SH-SY5Y (cell line): ENCODE data around the gene EXOC8.

Experiments
- GATA2 ChIP-seq: IDR thresholded peaks from 2 replicates; pipeline ENCODE4 v1.6.1; 2011; ENCODE audit warnings: mild to moderate bottlenecking, low read depth, low read length
- GATA3 ChIP-seq: IDR thresholded peaks from 2 replicates; pipeline ENCODE4 v1.6.1; 2011; ENCODE audit warnings: low read depth, mild to moderate bottlenecking, low read length, moderate library complexity

GRCh38 chr1:231335663-231336602 is 1.7 kb downstream of the EXOC8 start:
- no peak for TF ChIP-seq GATA2
- no peak for TF ChIP-seq GATA3
